Thoracic aorta endothelial cell (primary cell): Measurements from ENCODE around the gene APLNR. TPM values are rescaled to one million over a fixed set of nuclear protein-coding genes. Genes with fewer than 3 reads are reported as not detected.

ENCODE experiments used
- total RNA-seq: library from RNA; depleted of rRNA; stranded (reverse); fragments of >200 nt; gene quantifications from 2 replicates; pipeline ENCODE4 v1.2.3, GENCODE V29; 2012

APLNR gene
- 0.13 TPM in 1 of 2 replicates, not detected in the other for total RNA-seq

DNA sequence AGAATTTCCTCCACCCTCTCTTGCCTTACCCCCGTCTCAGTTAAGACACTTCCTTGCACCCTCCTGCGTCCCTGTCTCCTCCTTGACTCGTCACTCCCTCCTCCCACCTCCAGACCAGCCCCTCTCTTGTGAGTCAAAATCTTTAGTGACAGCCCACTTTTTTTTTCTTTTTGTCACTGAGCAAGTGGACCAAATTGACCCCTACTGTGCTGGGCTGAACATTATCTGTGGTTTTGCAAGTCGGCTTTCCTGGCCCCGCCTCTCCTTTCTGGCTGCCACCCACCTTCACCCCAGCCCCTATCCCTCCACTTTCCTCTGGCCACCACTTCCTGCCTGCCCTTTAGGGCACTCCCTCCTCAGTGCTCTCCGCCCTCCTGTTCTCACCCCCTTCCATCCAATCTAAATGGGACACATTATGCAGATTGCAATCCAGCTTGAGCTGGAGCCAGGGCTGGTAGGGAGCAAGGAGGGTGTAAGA lies at the start of gene APLNR:
Gene APLNR (minus strand): TSS at position 47 of the 478 bp plus-strand sequence. CDS start 246 bp downstream, outside the sequence.

Other genes with a start within 250 kb of the APLNR start
- gene OR5AK2, start 248.3 kb downstream of the APLNR start, total RNA-seq = not detected in 2 replicates
- not detected in 2 replicates for gene LRRC55, start 55.3 kb downstream of the APLNR start, total RNA-seq
- 46.7 and 50.9 TPM in 2 replicates for gene TNKS1BP1, start 87.7 kb upstream of the APLNR start, total RNA-seq
- gene SSRP1, start 98.6 kb upstream of the APLNR start, total RNA-seq = 123 and 143 TPM in 2 replicates
- gene P2RX3, start 101.1 kb upstream of the APLNR start, total RNA-seq = not detected in 2 replicates
- gene PRG3, start 143.9 kb upstream of the APLNR start, total RNA-seq = not detected in 2 replicates
- gene PRG2, start 153.4 kb upstream of the APLNR start, total RNA-seq = 0.07 and 0.13 TPM in 2 replicates
- 120 and 156 TPM in 2 replicates for gene SLC43A3, start 189.9 kb upstream of the APLNR start, total RNA-seq
- 0.22 and 0.27 TPM in 2 replicates for gene RTN4RL2, start 223.3 kb upstream of the APLNR start, total RNA-seq